ENCODE data around the gene MEAF6. TPM values are rescaled to one million over a fixed set of nuclear protein-coding genes. Genes with fewer than 3 reads are reported as not detected.

MEAF6 gene
- total and polyA plus RNA-seq, 2 of the 8 experiments (the other 6 are each of a cell fraction or from before 2014, with no cell fraction given), result 23.0 to 38.8 TPM

DNA sequence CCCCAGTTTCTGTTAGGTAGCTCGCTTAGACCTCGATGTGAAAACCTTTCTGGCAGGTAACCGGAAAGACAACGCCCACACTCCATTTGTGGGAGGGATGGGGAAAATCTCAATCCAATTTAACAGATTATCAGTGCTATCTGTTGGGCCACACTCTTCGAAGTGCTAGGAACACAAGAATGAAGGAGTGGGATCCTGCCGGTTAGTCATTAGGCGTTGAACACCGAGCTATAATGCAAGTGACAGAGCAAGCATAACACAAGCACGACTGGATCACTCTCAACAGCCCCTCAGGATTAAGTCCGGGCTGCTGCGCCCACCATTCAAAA is 39.0 kb upstream of the MEAF6 start:
- peaks cover 8 to 16% of the 10 kb centered on the region in 2 experiments; a peak in 3 of 4 replicates for H3K79me2 ChIP-seq (ENCODE audit: control insufficient read depth in 1 of 2, insufficient read depth in 2 of 2, low read length in 2 of 2)
- peak overlapping the region; percentile 85 to 98 (median 87) for H3K9ac ChIP-seq (replicated peaks in 1 of 4; ENCODE audit: extremely low read depth in 1 of 4, low read depth in 3 of 4, low read length in 3 of 4)
- peak overlapping the region; percentile 96; the same call in 1 of the 2 replicates for H2BK5ac ChIP-seq (ENCODE audit: low read depth, low read length)
- H3K79me1 ChIP-seq (ENCODE audit: low read depth, low read length), result peaks cover 4% of the 10 kb centered on the region; the same call in 1 of the 2 replicates
- H4K20me1 ChIP-seq (replicated peaks in 1 of 2; ENCODE audit: control insufficient read depth in 1 of 2, insufficient read depth in 2 of 2, low read length in 2 of 2), result peaks cover 0 to 7% of the 10 kb centered on the region in 2 experiments
- FAIRE-seq (no peak), DNase-seq (ENCODE audit: low read depth in 1 of 2, low spot score in 2 of 2) (no peak)
- POLR2A ChIA-PET (ENCODE audit: partially characterized antibody), result interaction anchor here (2.2 kb wide), 1 partner anchor 138 kb away, joined by 7 read pairs; the partner anchor contains the start of gene CDCA8
- no peak overlapping the region for H2BK12ac ChIP-seq (ENCODE audit: low read depth, low read length)
- no peak overlapping the region for H4K5ac ChIP-seq (ENCODE audit: insufficient read length, low read depth, low read length)
- no peak overlapping the region for H3K4ac ChIP-seq (replicated peaks; ENCODE audit: insufficient read length, low read depth, low read length)
- peak overlapping the region; percentile 99 for H4K8ac ChIP-seq (ENCODE audit: extremely low read depth, insufficient read depth, low read length)
- H3K56ac ChIP-seq (replicated peaks; ENCODE audit: insufficient read length, low read depth, low read length), result no peak overlapping the region
- H3K14ac ChIP-seq (ENCODE audit: insufficient read length), result no peak overlapping the region
- H4K91ac ChIP-seq (replicated peaks; ENCODE audit: insufficient read length, low read length), result no peak overlapping the region
- H2BK20ac ChIP-seq (ENCODE audit: low read length), result no peak overlapping the region
- peaks cover 6% of the 10 kb centered on the region; the same call in 1 of the 2 replicates for H3K23me2 ChIP-seq (ENCODE audit: low read depth, low read length)
- CTCF ChIA-PET (ENCODE audit: partially characterized antibody), result interaction anchor here (1.4 kb wide), 1 partner anchor 97 kb away, joined by 3 read pairs; no protein-coding TSS in a partner anchor
- H2AFZ ChIP-seq (ENCODE audit: low read length), result 0 out of 2 replicates have a peak overlapping the region, but pooled peaks have one; percentile 80
- no peak overlapping the region for H3K23ac ChIP-seq (ENCODE audit: insufficient read length)
- peaks cover 3 to 13% (median 5%) of the 10 kb centered on the region in 4 experiments for H3K4me1 ChIP-seq (replicated peaks in 1 of 4; ENCODE audit: control insufficient read depth in 3 of 4, insufficient read depth in 4 of 4, low read length in 3 of 4)
- no peak overlapping the region for H3K18ac ChIP-seq (ENCODE audit: extremely low read depth, low read length)
- 0 out of 4 replicates have a peak, but pooled peaks cover 0 to 2% of the 10 kb centered on the region in 2 experiments for H3K9me3 ChIP-seq (ENCODE audit: insufficient read depth in 2 of 2, low read depth in 1 of 2, low read length in 1 of 2)
- 13% methylated on average over 11 of the region's 11 CpGs; no CpG with 5 or more reads in 1 of the 2 experiments for WGBS, 2 experiments (ENCODE audit: extremely low coverage in 1 of 2, insufficient coverage in 1 of 2, insufficient read length in 1 of 2, insufficient replicate concordance in 2 of 2, low coverage in 1 of 2, low lambda C conversion rate in 2 of 2, missing lambda C conversion rate in 1 of 2)
- H3K4me3 ChIP-seq (ENCODE audit: extremely low read depth in 1 of 4, insufficient read depth in 2 of 4, low read depth in 3 of 4, low read length in 4 of 4), result peak overlapping the region; percentile 67 to 92 (median 82)
- no peak overlapping the region for H2AK5ac ChIP-seq (ENCODE audit: low read depth, low read length)
- TF ChIP-seq SUZ12 (IDR thresholded peaks at IDR 0.05; ENCODE audit: low read length) (no peak), SIN3A (conservative IDR thresholded peaks at IDR 0.05 in 1 of 2, IDR thresholded peaks at IDR 0.05 in 1 of 2; ENCODE audit: low read depth in 1 of 2, low read length in 2 of 2) (0 out of 4 replicates have a peak, but pooled peaks of 1 of the 2 experiments have one; percentile 11), TEAD4 (IDR thresholded peaks at IDR 0.05; ENCODE audit: low read depth, low read length) (no peak)
- peak overlapping the region; percentile 80; the same call in 1 of the 2 replicates for H3K27ac ChIP-seq (ENCODE audit: low read depth, low read length)
- H3K4me2 ChIP-seq (ENCODE audit: insufficient read depth in 1 of 2, low read depth in 2 of 2, low read length in 2 of 2), result peak overlapping the region; percentile 75 to 97
- no peak overlapping the region for H2BK120ac ChIP-seq (replicated peaks; ENCODE audit: low read depth, low read length)
- no peaks in the 10 kb centered on the region for H3K27me3 ChIP-seq (replicated peaks in 1 of 4; ENCODE audit: control insufficient read depth in 3 of 4, extremely low read depth in 1 of 4, insufficient read depth in 3 of 4, low read length in 3 of 4)
- no peak overlapping the region for H2BK15ac ChIP-seq (ENCODE audit: low read length)
- peaks cover 0 to 11% (median 0%) of the 10 kb centered on the region in 4 experiments; a peak in 5 of 8 replicates for H3K36me3 ChIP-seq (ENCODE audit: control insufficient read depth in 2 of 4, insufficient read depth in 4 of 4, low read length in 3 of 4)
